BJ (cell line): ENCODE measurements around the gene PIGS. TPM values are rescaled to one million over a fixed set of nuclear protein-coding genes. Genes with fewer than 3 reads are reported as not detected.

Experiments used
- polyA plus RNA-seq: library from polyadenylated mRNA; depleted of rRNA; stranded (reverse); fragments of >200 nt; gene quantifications from 2 replicates; pipeline ENCODE4 v1.2.3, GENCODE V29; 2011; rRNA removed

Gene PIGS
- polyA plus RNA-seq, 1 experiment = 99.5 TPM

Other genes starting within 250 kb of the PIGS start
- gene IFT20, start 236.1 kb downstream of the PIGS start, polyA plus RNA-seq = 39.1 and 53.2 TPM in 2 replicates
- 80.7 and 166 TPM in 2 replicates for gene TNFAIP1, start 235.8 kb downstream of the PIGS start, polyA plus RNA-seq
- 106 and 141 TPM in 2 replicates for gene POLDIP2, start 214.0 kb downstream of the PIGS start, polyA plus RNA-seq
- gene SEBOX, start 206.3 kb downstream of the PIGS start, polyA plus RNA-seq = not detected in 2 replicates
- 1.9 and 4.2 TPM in 2 replicates for gene VTN, start 201.2 kb downstream of the PIGS start, polyA plus RNA-seq
- 8.7 and 13.4 TPM in 2 replicates for gene SARM1, start 199.8 kb downstream of the PIGS start, polyA plus RNA-seq
- 5.2 and 5.9 TPM in 2 replicates for gene SLC46A1, start 165.3 kb downstream of the PIGS start, polyA plus RNA-seq
- gene SLC13A2, start 97.9 kb downstream of the PIGS start, polyA plus RNA-seq = not detected in 2 replicates
- not detected in 2 replicates for gene FOXN1, start 65.2 kb downstream of the PIGS start, polyA plus RNA-seq
- 82.8 and 150 TPM in 2 replicates for gene UNC119, start 18.9 kb downstream of the PIGS start, polyA plus RNA-seq
- gene ALDOC, start 5.4 kb upstream of the PIGS start, polyA plus RNA-seq = 50.0 and 65.4 TPM in 2 replicates
- 36.1 and 41.3 TPM in 2 replicates for gene SPAG5, start 27.5 kb upstream of the PIGS start, polyA plus RNA-seq
- gene RSKR, start 42.7 kb upstream of the PIGS start, polyA plus RNA-seq = 3.7 and 4.8 TPM in 2 replicates
- 142 and 206 TPM in 2 replicates for gene BLTP2, start 73.6 kb upstream of the PIGS start, polyA plus RNA-seq
- 74.5 and 77.5 TPM in 2 replicates for gene SDF2, start 90.4 kb upstream of the PIGS start, polyA plus RNA-seq
- gene SUPT6H, start 90.7 kb upstream of the PIGS start, polyA plus RNA-seq = 31.7 and 37.1 TPM in 2 replicates
- 0.71 and 0.99 TPM in 2 replicates for gene PROCA1, start 140.4 kb upstream of the PIGS start, polyA plus RNA-seq
- gene RAB34, start 146.3 kb upstream of the PIGS start, polyA plus RNA-seq = 307 and 473 TPM in 2 replicates
- gene RPL23A, start 148.5 kb upstream of the PIGS start, polyA plus RNA-seq = 486 and 1,227 TPM in 2 replicates
- 9.4 and 9.8 TPM in 2 replicates for gene TLCD1, start 154.7 kb upstream of the PIGS start, polyA plus RNA-seq
- gene NEK8, start 157.3 kb upstream of the PIGS start, polyA plus RNA-seq = 3.8 and 5.3 TPM in 2 replicates
- gene TRAF4, start 172.5 kb upstream of the PIGS start, polyA plus RNA-seq = 26.4 and 55.6 TPM in 2 replicates